ENCODE results near the gene POC1B.

- TF ChIP-seq CTCF (IDR thresholded peaks at IDR 0.05 in 8 of 11, conservative IDR thresholded peaks at IDR 0.05 in 3 of 11) = no peak
- TF ChIP-seq POLR2AphosphoS5 (IDR thresholded peaks at IDR 0.05) = no peak
- no peak for TF ChIP-seq POLR2A (IDR thresholded peaks at IDR 0.05)
Measured at GRCh38 chr12:89392391-89392790, 133.5 kb downstream of the POC1B start.
